AG20443 (cell line): ENCODE data around the gene ADAM12.
"Not testable (repeated sequence)": the region's sequence is repeated elsewhere in the genome, so short reads cannot be mapped to it uniquely, and the experiment has no call there.

Experiments
- DNase-seq: peaks from one replicate; pipeline ENCODE4 v3.0.0; 2012; ENCODE audit warnings: low spot score, mixed read lengths

ADAM12 gene

DNA sequence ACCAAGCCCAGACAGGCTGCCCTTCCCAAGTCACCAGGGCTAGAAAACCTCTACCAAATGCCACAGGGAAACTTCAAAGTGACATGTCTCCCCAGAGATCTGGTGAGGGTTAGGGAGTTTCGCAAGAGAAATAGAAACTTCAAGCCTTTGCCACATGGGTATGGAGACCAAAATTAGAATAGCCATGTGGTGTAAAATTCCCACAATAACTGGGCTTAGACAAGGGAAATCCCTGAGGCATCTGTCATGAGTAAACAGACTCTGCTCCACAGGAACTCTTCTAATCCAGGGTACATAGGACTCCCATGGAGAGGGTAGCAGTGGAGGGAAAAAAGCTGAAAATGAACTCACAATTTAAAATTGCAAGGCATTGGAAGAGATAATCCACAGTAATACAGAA lies 14.3 kb downstream of the ADAM12 start:
- no peak for DNase-seq

DNA sequence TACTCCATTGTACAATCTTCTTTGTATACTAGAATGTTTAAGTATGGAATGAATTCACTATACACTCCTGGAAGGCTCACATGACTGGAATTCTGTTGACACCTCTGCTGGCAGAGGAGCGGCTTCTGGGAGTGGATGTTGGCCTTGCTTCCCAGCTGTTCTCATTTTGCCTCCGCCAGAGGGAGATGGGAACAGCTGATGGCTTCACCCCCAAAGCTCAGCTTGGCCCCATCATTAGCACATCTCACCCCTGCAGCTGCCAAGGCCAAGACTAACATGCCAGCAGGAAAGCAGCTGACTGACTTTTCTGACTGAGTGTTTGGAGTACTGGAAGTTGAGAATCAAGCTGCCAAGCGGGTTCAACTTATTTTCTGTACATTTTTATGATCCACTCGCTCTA lies 15.1 kb downstream of the ADAM12 start:
- DNase-seq: no peak

DNA sequence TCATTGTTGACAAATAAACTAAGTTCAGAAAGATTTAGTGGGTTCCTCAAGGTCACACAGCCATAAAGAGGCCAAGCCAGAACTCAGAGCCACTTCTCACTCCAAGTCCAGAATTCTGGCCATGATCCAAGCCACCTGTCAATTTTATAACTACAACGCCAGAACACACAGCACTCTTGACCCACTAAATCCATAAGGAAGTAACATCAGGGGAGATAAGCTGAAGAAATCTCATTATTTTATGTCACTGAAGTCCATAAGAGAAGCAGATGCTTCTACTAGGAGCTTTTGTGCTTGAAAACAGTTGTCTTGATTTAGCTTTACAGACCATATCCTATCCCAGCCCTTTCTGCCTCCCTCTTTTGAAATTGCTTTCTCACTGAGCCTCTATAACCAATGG lies 15.9 kb downstream of the ADAM12 start:
- no peak for DNase-seq

DNA sequence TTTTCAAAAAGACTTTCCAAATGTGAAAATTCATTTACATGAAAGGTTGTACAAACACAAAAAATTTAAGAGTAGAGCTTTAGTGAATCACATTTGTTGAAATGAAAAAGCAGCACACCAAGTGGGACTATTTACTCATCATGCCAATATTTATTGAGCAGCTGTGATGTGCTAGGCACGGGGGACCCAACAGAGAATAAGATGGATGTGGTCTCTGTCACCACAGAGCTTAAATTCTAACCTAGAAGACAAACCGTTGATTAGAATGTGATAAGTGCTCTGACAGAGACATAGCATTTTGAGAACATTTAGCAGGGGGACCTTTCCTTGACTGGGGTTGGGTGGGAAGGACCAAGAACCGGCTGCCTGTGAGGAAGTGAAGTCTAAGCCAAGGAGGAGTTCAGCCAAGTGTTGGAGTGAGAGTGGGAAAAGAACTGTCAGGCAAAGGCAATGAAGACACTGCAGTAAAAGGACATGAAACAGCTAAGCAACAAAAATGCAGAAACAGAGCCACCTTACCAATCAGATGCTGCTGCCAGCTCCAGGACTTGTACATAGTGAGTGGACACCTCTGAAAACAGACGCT lies 19.1 kb downstream of the ADAM12 start:
- DNase-seq: no peak

DNA sequence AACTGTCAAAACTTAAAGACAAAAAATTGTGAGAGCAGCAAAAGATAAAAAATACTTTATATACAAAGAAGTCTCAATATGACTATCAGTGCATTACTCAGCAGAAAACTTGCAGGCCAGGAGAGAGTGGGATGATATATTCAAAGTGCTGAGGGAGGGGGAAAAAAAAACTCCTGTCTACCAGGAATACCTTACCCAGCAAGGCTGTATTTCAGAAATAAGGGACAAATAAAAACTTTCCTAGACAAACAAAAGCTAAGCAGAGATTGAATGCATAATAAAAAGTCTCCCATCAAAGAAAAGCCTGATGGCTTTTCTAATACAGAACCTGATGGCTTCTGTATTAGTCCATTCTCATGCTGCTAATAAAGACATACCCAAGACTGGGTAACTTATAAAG lies 31.1 kb downstream of the ADAM12 start:
- no peak for DNase-seq

DNA sequence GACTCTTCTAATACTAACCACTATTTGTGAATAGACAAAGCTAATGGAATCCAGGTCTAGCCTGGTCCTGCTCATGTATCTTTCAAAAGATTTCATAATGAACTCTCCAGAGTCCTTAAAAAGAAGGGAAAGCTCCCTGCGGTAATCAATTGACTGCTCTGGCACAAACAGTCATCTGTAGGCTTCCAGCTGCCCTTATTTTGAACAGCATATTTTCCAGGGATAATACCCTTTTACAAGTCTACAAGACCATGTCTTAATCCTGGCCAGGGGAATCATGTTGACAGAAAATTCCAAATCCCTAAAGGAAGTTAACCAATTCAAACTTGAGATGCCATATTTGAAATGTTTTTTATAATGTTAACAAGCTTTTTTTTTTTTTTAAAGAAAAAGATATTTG lies 34.6 kb downstream of the ADAM12 start:
- no peak for DNase-seq

DNA sequence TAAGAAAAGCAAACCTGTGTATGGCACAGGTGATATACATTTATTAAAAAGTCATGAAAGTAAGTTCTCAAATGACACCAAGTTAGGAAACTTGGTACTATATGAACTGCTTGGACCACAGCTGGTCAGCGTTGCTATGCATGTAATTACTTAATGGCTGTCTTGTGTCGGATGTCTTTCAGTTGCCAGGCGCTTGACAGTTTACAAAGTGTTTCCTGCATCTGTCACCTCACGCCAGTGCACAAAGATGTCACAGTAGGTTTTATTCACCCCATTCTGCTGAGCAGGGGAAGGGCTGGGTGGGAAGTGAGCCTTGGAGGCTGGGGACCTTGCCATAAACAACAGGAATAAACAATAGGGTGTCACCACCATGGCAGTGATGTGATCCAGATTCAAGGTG lies 35.8 kb downstream of the ADAM12 start:
- no peak for DNase-seq

DNA sequence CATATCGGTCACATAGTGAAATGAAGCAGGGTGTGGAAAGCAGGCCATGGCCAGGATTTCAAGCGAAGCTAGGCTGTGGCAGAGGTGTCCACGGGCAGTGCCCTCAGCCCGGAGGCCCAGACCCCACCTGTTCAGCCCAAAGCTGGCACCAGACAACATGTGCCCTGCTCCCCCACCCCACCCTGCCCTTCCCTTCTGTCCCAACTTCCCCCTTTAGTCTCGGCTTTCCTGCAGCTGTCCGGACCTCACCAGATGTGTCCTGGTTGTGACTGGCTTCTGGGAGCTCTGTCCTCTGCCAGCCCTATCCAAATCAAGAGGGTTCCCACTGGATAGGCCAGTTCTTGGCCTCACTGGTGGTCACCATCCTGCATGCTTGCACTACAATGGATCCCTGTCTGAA lies 37.3 kb downstream of the ADAM12 start:
- no peak for DNase-seq

DNA sequence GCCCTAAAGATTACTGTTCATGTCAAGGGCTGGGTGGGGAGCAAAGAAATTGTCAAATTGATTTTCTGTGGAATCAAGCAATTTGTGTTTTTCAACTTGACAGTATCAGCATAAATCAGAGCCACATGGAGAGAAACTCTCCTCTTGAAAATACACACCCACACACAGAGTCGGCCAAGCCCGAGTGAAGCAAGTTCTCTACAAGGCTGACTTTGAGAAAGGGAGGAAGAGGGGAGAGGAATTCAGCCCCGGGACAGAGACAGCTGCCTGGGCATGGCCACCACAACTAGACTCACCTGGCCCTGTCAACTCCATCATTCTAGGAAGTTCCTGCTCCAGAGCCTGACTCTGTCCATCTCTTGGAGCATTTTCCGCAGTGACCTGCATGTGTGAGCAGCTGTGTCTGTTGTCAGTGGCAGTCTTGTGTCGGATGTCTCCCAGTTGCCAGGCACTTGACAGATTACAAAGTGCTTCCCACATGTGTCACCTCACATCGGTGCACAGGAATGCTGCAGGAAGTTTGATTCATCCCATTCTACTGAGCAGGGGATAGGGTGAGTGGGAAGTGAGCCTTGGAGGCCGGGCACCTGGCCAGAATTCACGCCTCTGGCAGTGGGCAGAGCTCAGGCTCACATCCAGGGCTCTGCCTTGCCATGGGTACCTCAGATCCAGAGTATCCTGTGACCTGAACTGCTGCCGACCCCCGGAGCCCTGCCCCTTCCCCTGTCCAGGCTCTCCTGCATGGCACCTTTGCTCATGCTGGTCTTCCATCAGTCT lies 37.9 kb downstream of the ADAM12 start:
- peak; percentile 86 for DNase-seq

DNA sequence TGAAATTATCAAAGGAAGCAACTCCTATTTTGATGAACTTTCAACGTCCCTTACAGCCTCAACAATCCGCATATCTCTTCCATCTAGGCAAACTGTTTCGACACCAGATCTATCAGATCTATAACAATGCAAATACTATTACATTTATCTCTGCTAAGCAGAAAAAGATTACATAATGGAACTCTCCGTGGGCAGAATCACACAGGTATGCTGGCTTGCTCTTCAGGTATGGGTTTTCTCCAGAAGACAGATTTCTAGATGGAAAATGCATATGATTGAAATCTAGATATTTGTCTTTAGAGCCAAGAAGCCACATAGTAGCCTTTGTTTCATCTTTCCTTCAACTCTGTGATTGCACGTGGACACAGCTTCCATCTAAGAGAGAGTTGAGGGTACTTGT lies 38.6 kb downstream of the ADAM12 start:
- no peak for DNase-seq

DNA sequence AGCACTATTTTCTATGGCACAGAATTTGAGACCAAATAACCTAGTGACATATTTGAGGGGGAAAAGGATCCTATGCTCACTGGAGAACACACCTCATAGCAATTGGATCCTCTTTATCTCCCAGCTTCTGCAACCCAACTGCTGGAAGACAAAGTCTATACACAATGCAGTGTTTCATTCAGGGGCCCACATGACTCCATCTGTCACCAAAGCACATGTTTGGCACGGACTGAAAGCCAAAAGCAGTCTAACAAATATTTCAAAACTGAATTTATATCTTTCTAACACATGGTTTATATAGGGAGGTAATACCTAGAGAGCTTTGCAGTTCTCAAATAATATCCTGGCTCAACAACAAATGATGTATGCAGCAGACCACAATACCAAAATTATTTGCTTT lies 39.2 kb downstream of the ADAM12 start:
- no peak for DNase-seq

DNA sequence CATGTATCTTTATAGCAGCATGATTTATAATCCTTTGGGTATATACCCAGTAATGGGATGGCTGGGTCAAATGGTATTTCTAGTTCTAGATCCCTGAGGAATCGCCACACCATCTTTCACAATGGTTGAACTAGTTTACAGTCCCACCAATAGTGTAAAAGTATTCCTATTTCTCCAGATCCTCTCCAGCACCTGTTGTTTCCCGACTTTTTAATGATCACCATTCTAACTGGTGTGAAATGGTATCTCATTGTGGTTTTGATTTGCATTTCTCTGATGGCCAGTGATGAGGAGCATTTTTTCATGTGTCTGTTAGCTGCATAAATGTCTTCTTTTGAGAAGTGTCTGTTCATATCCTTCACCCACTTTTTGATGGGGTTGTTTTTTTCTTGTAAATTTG lies 44.8 kb downstream of the ADAM12 start:
- not testable (repeated sequence) for DNase-seq

DNA sequence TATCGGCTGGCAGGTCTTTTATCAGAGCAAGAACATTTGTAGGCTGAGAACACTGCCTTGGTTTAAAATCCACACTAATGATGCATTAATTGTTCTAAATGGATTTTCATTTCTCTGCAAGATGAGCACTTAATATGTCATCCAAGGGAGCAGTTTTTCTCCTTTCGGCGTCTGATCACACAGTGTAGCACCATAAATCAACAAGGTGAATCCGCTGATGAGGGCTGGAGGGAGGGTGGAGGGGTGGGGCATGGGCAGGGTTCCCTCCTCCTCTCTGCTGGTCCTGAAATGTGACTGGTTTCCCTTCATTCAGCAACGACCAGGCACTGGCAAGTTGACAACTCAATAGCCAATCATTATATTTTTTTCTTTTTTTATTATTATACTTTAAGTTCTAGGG lies 45.6 kb downstream of the ADAM12 start:
- DNase-seq: no peak

DNA sequence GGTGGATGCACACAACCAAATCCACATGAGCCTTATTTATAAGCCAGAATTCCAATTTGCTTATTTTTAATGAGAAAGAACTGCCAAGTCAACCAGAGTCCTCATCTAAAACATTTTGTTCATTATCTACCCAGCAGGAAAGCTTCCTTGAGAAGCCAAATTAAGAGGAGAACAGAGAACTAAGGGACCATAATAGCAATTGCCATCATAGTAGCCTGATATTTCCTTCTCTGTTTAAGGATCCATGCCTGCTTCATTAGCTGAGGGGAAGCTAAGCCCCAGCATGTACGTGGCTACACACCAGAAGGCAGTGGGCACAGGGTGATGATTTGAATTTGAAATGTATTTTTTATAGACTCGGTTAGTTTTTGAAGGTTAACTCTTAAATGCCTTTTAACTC lies 46.8 kb downstream of the ADAM12 start:
- DNase-seq: no peak

DNA sequence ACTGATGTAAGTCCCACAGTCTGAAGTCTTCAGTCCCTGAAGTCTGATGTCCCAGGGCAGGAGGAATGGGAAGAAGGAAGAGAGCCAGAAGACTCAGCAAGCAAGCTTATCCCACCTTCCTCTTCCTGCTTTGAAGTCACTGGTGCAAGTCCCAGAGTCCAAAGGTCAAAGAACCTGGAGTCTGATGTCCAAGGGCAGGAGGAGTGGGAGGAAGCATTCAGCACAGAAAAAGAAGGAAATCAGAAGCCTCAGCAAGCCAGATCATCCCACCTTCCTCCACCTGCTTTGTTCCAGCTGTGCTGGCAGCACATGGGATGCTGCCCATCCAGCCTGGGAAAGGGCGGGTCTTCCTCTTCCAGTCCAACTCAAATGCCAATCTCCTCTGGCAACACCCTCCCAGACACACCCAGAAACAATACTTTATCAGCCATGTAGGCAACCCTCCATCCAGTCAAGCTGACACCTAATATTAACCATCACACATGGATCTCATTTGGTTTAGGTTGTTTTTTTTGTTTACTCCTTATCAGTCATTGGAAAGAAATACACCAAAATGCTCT lies 50.9 kb downstream of the ADAM12 start:
- no peak for DNase-seq

DNA sequence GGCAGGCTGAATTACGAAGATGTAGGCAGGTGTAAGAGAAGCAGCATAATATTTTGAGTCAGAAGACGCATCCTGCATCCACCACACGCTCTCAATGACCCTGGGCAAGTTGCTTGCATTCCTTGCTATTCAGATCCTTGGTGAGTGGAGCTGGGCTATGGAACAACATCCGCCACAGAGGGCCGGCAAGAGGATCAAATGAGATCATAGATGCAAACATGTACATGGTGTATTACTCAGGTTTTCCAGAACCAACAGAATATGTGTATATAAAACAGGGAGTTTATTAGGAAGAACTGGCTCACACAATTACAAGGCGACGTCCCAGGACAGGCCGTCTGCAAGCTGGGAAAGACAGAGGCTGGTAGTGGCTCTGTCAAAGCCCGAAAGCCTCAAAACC lies 51.5 kb downstream of the ADAM12 start:
- no peak for DNase-seq

DNA sequence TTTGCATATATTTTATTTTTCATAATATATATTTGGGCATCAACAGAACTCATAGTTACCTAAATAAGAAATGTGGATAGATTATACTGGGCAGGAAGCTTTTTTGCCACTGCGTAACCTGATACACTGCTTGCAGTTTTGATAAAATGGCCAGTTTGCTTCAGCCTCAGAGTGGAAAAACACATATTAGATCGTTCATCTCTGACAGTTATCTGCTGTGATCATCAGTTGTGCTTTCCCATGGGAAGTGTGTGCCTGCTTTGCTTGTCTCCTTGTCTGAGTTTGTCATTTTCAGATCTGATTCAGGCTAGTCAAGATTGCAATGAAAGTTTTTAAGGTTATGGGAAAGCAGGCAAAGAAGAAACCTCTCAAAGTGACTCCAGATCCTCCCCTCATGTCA lies 54.0 kb downstream of the ADAM12 start:
- no peak for DNase-seq

DNA sequence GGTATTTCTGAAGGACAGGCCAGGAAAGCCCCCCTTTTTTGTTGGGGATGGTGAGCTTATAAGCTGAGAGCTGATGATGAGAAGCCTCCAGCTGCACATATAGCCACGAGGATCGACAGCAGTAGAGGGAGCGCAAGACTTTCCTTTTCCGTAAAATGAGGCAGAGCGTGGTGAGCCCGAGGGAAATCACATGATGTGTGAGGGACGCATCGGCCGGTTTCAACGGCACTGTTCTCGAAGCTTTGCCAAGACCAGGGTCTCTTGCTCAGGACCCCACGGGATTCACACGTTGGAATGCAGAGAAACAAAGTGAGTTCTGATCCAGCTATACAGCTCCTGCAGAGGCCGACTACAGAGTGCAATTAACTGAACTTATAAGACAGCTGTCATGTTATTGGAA lies 55.7 kb downstream of the ADAM12 start:
- no peak for DNase-seq

DNA sequence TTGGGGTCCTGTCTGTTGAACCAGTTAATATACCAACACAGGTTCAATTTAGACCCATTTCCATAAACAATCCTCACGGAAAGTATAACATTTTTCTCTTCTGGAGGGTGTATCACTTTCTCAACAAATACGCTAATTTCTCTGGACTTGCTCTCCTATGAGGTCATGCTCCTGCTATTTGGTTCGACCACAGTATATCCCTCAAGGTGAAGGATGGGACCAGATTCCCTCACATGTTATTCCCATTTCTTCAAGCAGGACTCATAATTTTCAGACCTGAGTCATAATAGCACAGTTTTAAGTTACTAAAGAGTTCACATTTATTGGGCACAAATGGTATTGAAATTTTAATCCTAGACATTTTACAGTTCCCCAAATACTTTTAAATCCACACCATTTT lies 57.2 kb downstream of the ADAM12 start:
- DNase-seq: no peak

DNA sequence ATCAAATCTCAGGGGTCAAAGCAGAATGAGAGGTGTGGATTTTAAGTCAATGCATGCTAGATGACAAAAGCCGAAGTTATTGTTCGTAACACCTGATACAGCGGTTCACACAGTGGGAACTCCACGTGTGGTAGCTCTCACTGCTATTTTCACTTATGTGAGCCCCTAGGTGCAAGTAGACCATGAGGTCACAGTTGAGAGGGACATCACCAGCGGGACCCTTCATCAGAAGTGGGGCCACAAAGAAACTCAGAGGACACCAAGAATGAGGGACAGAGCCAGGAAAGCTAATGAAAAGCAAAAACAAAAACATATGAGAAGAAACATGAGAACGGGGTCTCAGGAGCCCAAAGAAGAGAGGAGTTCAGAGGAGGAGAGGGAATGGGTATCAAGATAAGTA lies 63.5 kb downstream of the ADAM12 start:
- DNase-seq: no peak

DNA sequence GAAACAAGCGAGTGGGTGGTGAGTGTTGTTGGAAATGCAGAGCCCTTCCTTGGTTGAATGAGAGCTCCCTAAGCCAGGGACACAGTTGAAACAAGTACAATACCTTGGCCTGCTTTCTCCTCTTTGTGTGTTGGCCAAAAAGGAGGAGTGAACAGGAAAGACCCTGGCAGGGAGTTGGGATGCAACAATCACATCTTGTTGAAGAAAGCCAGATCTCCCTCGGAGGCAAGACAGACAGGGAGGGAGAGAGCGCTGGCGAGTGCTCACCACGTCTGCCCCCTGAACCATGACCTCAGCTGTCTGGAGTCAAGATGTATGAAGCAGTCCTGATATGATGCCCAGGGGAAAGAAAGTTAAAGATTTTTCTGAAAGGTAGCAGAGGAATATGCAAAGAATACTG lies 66.8 kb downstream of the ADAM12 start:
- no peak for DNase-seq

DNA sequence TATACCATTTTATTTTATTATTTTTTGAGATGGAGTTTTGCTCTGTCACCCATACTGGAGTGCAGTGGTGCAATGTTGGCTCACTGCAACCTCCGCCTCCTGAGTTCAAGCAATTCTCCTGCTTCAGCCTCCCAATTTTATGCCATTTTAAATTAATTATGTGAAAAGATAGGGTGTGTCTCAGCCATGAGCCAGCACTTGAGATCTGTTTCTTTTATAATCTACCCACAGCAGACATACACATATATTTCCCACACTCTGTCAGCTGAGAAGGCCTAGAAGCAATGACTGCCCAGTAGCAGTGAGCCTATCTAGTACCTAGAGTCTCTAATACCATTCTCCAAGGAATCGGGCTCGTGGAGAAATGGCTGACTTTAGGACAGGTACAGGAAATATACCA lies 70.5 kb downstream of the ADAM12 start:
- no peak for DNase-seq

DNA sequence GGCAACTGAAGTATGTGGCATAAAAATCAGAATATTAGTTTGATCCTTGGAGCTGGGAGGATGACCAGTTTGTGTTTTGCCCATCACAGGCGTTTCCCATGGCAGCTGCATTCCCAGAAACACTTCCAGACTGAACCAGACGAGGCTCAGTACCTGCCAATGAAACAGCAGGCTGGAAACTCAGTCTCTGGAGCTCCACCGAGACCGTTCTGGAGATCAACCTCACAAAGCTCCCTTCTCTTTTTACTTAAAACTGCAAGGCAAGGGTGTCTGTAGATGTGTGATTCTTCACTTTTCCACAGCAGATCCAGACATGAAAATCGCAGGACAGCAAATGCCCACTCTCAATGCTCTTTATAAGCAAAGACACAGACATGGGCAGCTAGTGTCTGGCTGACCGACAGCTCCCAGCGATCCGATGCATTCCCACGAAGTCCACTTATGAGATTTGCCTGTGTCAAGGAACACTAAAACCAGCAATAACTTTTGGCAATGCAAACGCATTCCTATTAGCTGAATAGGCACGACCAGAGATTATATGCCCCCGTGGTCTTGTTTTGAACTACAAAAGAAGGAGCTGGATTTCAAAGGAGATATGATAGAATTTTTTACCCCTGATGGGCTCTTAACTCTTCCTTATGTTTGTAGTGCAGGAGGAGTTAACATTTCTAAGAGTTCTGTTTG lies 72.6 kb downstream of the ADAM12 start:
- DNase-seq: peak; percentile 82
